Calu3 (cell line): ENCODE measurements around the gene CDK6. TPM values are rescaled to one million over a fixed set of nuclear protein-coding genes. Genes with fewer than 3 reads are reported as not detected.
"Not testable (repeated sequence)": the region's sequence is repeated elsewhere in the genome, so short reads cannot be mapped to it uniquely, and the experiment has no call there.

Experiments
- BruUV-seq: library from RNA; stranded (reverse); fragments of 400-500 nt; replicated peaks from 2 replicates; lab custom pipeline; 2021; lab: Mats Ljungman, UMichigan
- CTCF ChIA-PET: fragments of 300-600 bp; sonication (Branson Sonifier 250); formaldehyde crosslinking; loops from one replicate; lab custom pipeline; 2022; ENCODE audit warnings: antibody characterized with exemption; lab: Charles Lee
- DNase-seq: peaks from one replicate; pipeline ENCODE4 v3.0.0; 2022
- H3K27ac Mint-ChIP-seq: one replicate; pipeline ENCODE4 v1.8.0; 2022; ENCODE audit warnings: mixed read lengths; ENCODE audit not compliant: unreplicated experiment
- H3K27me3 Mint-ChIP-seq: one replicate; pipeline ENCODE4 v1.8.0; 2022; ENCODE audit warnings: mixed read lengths; ENCODE audit not compliant: unreplicated experiment
- H3K36me3 Mint-ChIP-seq: one replicate; pipeline ENCODE4 v1.8.0; 2022; ENCODE audit warnings: mild to moderate bottlenecking, moderate library complexity, mixed read lengths; ENCODE audit not compliant: insufficient read depth, unreplicated experiment
- H3K4me1 Mint-ChIP-seq: one replicate; pipeline ENCODE4 v1.8.0; 2022; ENCODE audit warnings: mild to moderate bottlenecking, low read depth, mixed read lengths; ENCODE audit not compliant: unreplicated experiment
- H3K4me3 Mint-ChIP-seq: one replicate; pipeline ENCODE4 v1.8.0; 2022; ENCODE audit warnings: mild to moderate bottlenecking, low read depth, moderate library complexity, mixed read lengths; ENCODE audit not compliant: unreplicated experiment
- H3K9me3 Mint-ChIP-seq: one replicate; pipeline ENCODE4 v1.8.0; 2022; ENCODE audit warnings: low read depth, mixed read lengths; ENCODE audit not compliant: unreplicated experiment
- CTCF ChIP-seq: fragments of 200-600 bp; IDR thresholded peaks from one replicate; pipeline ENCODE4 v1.8.0; 2022; ENCODE audit warnings: antibody characterized with exemption; ENCODE audit not compliant: unreplicated experiment
- intact Hi-C: fragments of 100-400 bp; cut with micrococcal nuclease; formaldehyde crosslinking; loops from one replicate; pipeline ENCODE4 v1.10.0; 2022; ENCODE audit not compliant: unreplicated experiment
- total RNA-seq: library from RNA; stranded (reverse); gene quantifications from 2 replicates; pipeline ENCODE4 v1.2.3, GENCODE V29; 2022

The CDK6 gene
- total RNA-seq, 1 experiment from 2014 or later, result 87.9 TPM

GRCh38 chr7:92611735-92612134, 224.6 kb downstream of the CDK6 start:
- Mint-ChIP-seq H3K27me3 (no peaks in the 10 kb centered on the region), H3K9me3 (no peaks in the 10 kb centered on the region), H3K4me3 (no peak overlapping the region), H3K4me1 (no peaks in the 10 kb centered on the region), H3K36me3 (peaks cover 48% of the 10 kb centered on the region), H3K27ac (no peak overlapping the region)
- no TSS peak for BruUV-seq
- CTCF ChIA-PET, result no interaction called here
- intact Hi-C loops, result no loop called here
- TF ChIP-seq CTCF, result no peak
- no peak for DNase-seq

- TF ChIP-seq CTCF, result no peak
- Mint-ChIP-seq H3K27ac (no peak overlapping the region), H3K4me3 (no peak overlapping the region), H3K27me3 (no peaks in the 10 kb centered on the region), H3K4me1 (peaks cover 8% of the 10 kb centered on the region), H3K9me3 (no peaks in the 10 kb centered on the region), H3K36me3 (peaks cover 42% of the 10 kb centered on the region)
- intact Hi-C loops, result no loop called here
- CTCF ChIA-PET, result interaction anchor here (0.6 to 1.0 kb wide), 2 partner anchors 12 to 227 kb away, joined by 4 to 10 read pairs; partner anchors contain the start of gene CDK6
- DNase-seq, result no peak
- BruUV-seq, result no TSS peak
These were observed 226.4 kb downstream of the CDK6 start for GRCh38 chr7:92609921-92610518.

- no peak for TF ChIP-seq CTCF
- no peak for DNase-seq
- Mint-ChIP-seq H3K36me3 (peaks cover 32% of the 10 kb centered on the region), H3K27ac (no peak overlapping the region), H3K27me3 (no peaks in the 10 kb centered on the region), H3K4me3 (no peak overlapping the region), H3K4me1 (peaks cover 8% of the 10 kb centered on the region), H3K9me3 (no peaks in the 10 kb centered on the region)
- BruUV-seq, result no TSS peak
- CTCF ChIA-PET, result no interaction called here
- intact Hi-C loops, result no loop called here
These were observed 227.7 kb downstream of the CDK6 start for GRCh38 chr7:92608380-92609322.

- no peak for TF ChIP-seq CTCF
- Mint-ChIP-seq H3K9me3 (no peaks in the 10 kb centered on the region), H3K27me3 (no peaks in the 10 kb centered on the region), H3K4me1 (peaks cover 8% of the 10 kb centered on the region), H3K27ac (no peak overlapping the region), H3K36me3 (peaks cover 29% of the 10 kb centered on the region), H3K4me3 (no peak overlapping the region)
- DNase-seq, result no peak
- intact Hi-C loops, result no loop called here
- no TSS peak for BruUV-seq
- CTCF ChIA-PET, result interaction anchor here (0.6 kb wide), 1 partner anchor 144 kb away, joined by 3 read pairs; no protein-coding TSS in a partner anchor
These were observed 229.4 kb downstream of the CDK6 start for GRCh38 chr7:92606985-92607384.

- H3K9me3 Mint-ChIP-seq, intact Hi-C loops, H3K27me3 Mint-ChIP-seq, BruUV-seq, CTCF ChIA-PET, H3K27ac Mint-ChIP-seq, H3K4me1 Mint-ChIP-seq, H3K4me3 Mint-ChIP-seq, DNase-seq: not testable (repeated sequence)
- H3K36me3 Mint-ChIP-seq, result peaks cover 23% of the 10 kb centered on the region
These were observed 231.9 kb downstream of the CDK6 start for GRCh38 chr7:92604517-92604916.
